Right lobe of liver (tissue), 6 donors: Measurements from ENCODE around the gene PTPRT. TPM values are rescaled to one million over a fixed set of nuclear protein-coding genes. Genes with fewer than 3 reads are reported as not detected.
A peak's percentile ranks its signal among the peaks of the same experiment; 100 is the strongest.

ENCODE experiments used
- ATAC-seq, 4 donors: fragments of 200-7000 bp; cut with Tn5 transposase; one replicate each; pipeline ENCODE4 v1.9.1; 2020; ENCODE audit warnings: mild to moderate bottlenecking in 4 of 4, moderate library complexity in 4 of 4
- DNase-seq, 3 donors: peaks; one replicate each; pipeline ENCODE4 v3.0.0-alpha.2; 2020
- H3K27ac ChIP-seq, 3 donors: fragments of 200-600 bp; one replicate each; pipeline ENCODE4 v1.8.0; 2022
- H3K27me3 ChIP-seq, 2 donors: fragments of 200-600 bp; one replicate each; pipeline ENCODE4 v1.8.0; 2022
- H3K36me3 ChIP-seq, 4 donors: fragments of 200-600 bp; sonication (generic) in 1 of 4; one replicate each; pipeline versions ENCODE4 v1.5.1 to v1.8.0; 2017 to 2022; ENCODE audit warnings: control low read depth in 1 of 4
- H3K4me1 ChIP-seq, 4 donors: fragments of 200-600 bp; sonication (generic) in 1 of 4; one replicate each; pipeline versions ENCODE4 v1.5.1 to v1.8.0; 2017 to 2022; ENCODE audit warnings: control low read depth in 1 of 4
- H3K4me3 ChIP-seq, 3 donors: fragments of 200-600 bp; one replicate each; pipeline ENCODE4 v1.8.0; 2022
- H3K9me3 ChIP-seq, 4 donors: fragments of 200-600 bp; sonication (generic) in 1 of 4; one replicate each; pipeline versions ENCODE4 v1.5.1 to v1.8.0; 2017 to 2022; ENCODE audit warnings: control low read depth in 1 of 4
- POLR2A ChIP-seq: fragments of 450-650 bp; IDR thresholded peaks from one replicate; pipeline ENCODE4 v1.6.1; 2017; ENCODE audit warnings: antibody characterized with exemption, mild to moderate bottlenecking
- WGBS: methylation state at CpG from one replicate; pipeline ENCODE4 v1.1.6; 2018; ENCODE audit warnings: low coverage, low lambda C conversion rate; ENCODE audit not compliant: insufficient coverage; ENCODE audit errors: missing lambda C conversion rate; 5-methylcytosine and 5-hydroxymethylcytosine counted together
- intact Hi-C, 2 donors: fragments of 100-400 bp; cut with DNase I; formaldehyde crosslinking; loops; one replicate each; pipeline versions ENCODE4 v1.11.2 to v1.14.1; 2022
- total RNA-seq, 6 experiments: library from RNA; depleted of rRNA in 2 of 6; stranded (reverse); fragments of >200 nt in 2 of 6; fragmentation: NEBNext Ultra II Directional in 3 of 6; extraction: Animal tissue kit (Norgen Biotek cat#: 25700) in 3 of 6; gene quantifications; one replicate each; pipeline versions ENCODE4 v1.1.0 to v1.2.4, GENCODE V29; 2016 to 2023
- TF ChIP-seq, protein P1 (sequence below), 4 donors: fragments of 200-600 bp in 3 of 4; fragments of 450-650 bp in 1 of 4; IDR thresholded peaks; one replicate each; pipeline versions ENCODE4 v1.5.1 to v1.8.0; 2016 to 2022; ENCODE audit warnings: antibody characterized with exemption in 4 of 4, mild to moderate bottlenecking in 2 of 4
- donor health status: DM: no; HTN: yes; CAD: no.
- donor health status: DM: no; HTN: no; CAD: no.
- donor health status: DM: no; HTN: no; CAD: no.
- donor health status: DM: no; HTN: yes; CAD: no.
- donor health status: DM: no; HTN: yes; CAD: no.

Gene PTPRT
- total RNA-seq, 6 experiments from 2014 or later: 0.18 to 1.0 (median 0.51) TPM

DNA sequence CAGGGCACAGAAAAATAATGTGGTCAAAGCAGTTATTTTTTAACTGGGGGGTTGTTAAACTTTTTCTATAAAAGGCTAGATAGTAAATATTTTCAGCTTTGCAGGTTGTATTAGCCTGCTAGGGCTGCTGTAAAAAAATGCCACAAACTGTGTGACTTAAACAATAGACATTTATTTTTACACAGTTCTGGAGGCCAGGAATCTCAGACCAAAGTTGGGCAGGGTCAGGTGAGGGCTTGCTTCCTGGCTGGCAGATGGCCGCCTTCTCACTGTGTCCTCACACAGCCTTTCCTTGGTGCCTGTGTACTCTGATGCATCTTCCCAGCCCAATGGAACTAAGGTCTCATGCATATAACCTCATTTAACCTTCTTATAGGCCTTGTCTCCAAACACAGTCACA, 294.7 kb downstream of the PTPRT start:
- peaks cover 0 to 3% (median 0%) of the 10 kb centered on the region in 4 donors for H3K4me1 ChIP-seq
- no peaks in the 10 kb centered on the region for H3K9me3 ChIP-seq
- no peaks in the 10 kb centered on the region for H3K36me3 ChIP-seq
- DNase-seq (no peak), ATAC-seq (peak in 2 of 4 donors; percentile 31 to 41)
- no peak overlapping the region for H3K27ac ChIP-seq
- intact Hi-C loops: no loop called here
- TF ChIP-seq POLR2A: no peak
- TF ChIP-seq, protein P1, sequence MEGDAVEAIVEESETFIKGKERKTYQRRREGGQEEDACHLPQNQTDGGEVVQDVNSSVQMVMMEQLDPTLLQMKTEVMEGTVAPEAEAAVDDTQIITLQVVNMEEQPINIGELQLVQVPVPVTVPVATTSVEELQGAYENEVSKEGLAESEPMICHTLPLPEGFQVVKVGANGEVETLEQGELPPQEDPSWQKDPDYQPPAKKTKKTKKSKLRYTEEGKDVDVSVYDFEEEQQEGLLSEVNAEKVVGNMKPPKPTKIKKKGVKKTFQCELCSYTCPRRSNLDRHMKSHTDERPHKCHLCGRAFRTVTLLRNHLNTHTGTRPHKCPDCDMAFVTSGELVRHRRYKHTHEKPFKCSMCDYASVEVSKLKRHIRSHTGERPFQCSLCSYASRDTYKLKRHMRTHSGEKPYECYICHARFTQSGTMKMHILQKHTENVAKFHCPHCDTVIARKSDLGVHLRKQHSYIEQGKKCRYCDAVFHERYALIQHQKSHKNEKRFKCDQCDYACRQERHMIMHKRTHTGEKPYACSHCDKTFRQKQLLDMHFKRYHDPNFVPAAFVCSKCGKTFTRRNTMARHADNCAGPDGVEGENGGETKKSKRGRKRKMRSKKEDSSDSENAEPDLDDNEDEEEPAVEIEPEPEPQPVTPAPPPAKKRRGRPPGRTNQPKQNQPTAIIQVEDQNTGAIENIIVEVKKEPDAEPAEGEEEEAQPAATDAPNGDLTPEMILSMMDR (IDR thresholded peaks at IDR 0.05): no peak
- H3K27me3 ChIP-seq: no peaks in the 10 kb centered on the region
- H3K4me3 ChIP-seq: no peak overlapping the region
- 67% methylated on average over 1 of the region's 1 CpG for WGBS

DNA sequence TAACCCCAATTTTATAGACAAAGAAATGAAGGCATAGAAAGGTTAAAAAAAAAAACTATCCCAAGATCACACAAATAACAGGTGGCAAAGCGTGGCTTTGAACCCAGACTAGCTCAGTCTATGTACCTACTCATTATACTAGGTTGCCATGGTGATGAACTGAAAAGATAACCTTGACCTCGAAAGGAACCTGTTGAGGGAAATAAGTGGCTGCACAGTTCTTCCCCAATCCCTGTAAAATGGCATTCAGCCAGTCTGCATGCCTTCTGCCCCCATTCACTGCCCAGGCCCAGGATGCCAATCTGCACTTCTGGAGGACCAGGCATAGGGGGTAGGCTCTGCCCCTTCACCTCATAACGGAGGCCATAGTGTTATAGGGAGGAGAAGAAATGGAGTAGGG, 295.2 kb downstream of the PTPRT start:
- TF ChIP-seq, protein P1 (IDR thresholded peaks at IDR 0.05): no peak
- TF ChIP-seq POLR2A: no peak
- peaks cover 0 to 3% (median 0%) of the 10 kb centered on the region in 4 donors for H3K4me1 ChIP-seq
- H3K9me3 ChIP-seq: no peaks in the 10 kb centered on the region
- H3K27me3 ChIP-seq: no peaks in the 10 kb centered on the region
- H3K4me3 ChIP-seq: no peak overlapping the region
- WGBS: 56% methylated on average over 3 of the region's 3 CpGs
- no peaks in the 10 kb centered on the region for H3K36me3 ChIP-seq
- intact Hi-C loops: no loop called here
- DNase-seq: no peak
- no peak overlapping the region for H3K27ac ChIP-seq
- no peak for ATAC-seq

DNA sequence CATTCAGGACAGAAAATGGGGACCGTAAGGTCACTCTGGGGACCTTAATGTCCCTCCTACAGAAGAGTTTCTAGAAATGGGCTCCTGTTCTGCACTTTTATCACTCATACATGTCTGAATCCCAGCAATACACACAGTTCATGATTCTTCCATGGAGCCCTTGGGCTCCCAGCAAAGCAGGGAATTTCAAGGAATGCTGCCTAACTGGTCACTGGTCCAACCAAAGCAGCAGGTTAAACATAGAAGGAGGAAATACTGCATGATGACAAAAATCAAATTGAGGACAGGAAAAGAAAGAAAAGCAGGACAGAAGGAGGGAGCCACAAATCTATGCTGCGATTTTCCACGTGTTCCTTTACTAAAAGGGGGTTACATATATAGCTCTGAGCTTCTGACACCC, 300.2 kb downstream of the PTPRT start:
- Histone ChIP-seq H3K27ac (no peak overlapping the region), H3K4me3 (no peak overlapping the region), H3K9me3 (no peaks in the 10 kb centered on the region), H3K36me3 (no peaks in the 10 kb centered on the region), H3K27me3 (no peaks in the 10 kb centered on the region), H3K4me1 (no peaks in the 10 kb centered on the region)
- intact Hi-C loops: no loop called here
- ATAC-seq (no peak), DNase-seq (no peak)
- TF ChIP-seq POLR2A: no peak
- TF ChIP-seq, protein P1 (IDR thresholded peaks at IDR 0.05): no peak
- 95% methylated on average over 3 of the region's 3 CpGs for WGBS

DNA sequence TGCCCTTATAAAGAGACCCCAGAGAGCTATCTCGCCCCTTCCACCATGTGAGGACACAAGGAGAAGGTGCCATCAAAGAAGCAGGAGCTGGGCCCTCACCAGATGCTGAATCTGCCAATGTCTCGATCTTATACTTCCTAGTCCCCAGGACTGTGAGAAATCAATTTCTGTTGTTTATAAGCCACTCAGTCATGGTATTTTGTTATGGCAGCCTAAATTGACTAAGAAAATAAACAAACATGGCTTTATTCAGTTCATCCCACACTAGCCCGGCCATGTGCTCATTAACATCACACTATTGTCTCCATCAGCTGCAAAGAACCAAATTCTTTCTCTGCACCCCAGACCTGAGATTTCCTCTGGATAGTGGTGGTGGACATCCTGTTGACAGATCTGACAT, 302.4 kb downstream of the PTPRT start:
- no peak overlapping the region for H3K4me3 ChIP-seq
- 66% methylated on average over 2 of the region's 3 CpGs for WGBS
- DNase-seq (no peak), ATAC-seq (no peak)
- no peaks in the 10 kb centered on the region for H3K4me1 ChIP-seq
- H3K27ac ChIP-seq: no peak overlapping the region
- TF ChIP-seq, protein P1 (IDR thresholded peaks at IDR 0.05): no peak
- TF ChIP-seq POLR2A: no peak
- intact Hi-C loops: no loop called here
- no peaks in the 10 kb centered on the region for H3K9me3 ChIP-seq
- no peaks in the 10 kb centered on the region for H3K27me3 ChIP-seq
- no peaks in the 10 kb centered on the region for H3K36me3 ChIP-seq

DNA sequence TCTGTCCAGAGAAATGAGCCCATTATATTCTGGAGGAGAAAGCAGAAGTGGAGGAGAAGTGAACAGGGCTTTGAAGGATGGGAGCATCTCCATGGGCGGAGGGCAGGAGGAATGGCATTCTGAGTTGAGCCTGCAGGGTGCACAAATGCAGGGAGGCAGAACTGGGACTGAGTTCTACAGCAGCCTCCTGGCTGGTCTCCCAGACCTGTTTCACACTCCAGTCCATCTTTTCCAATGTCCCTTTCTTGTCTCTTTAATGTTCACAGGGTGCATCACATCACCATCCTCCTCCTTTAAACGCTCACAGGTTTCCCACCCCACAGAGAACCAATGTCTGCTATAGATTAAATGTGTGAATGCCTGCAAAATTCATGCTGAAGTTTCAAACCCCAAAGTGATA, 302.9 kb downstream of the PTPRT start:
- Histone ChIP-seq H3K27me3 (no peaks in the 10 kb centered on the region), H3K9me3 (no peaks in the 10 kb centered on the region), H3K4me1 (no peaks in the 10 kb centered on the region), H3K4me3 (no peak overlapping the region), H3K36me3 (no peaks in the 10 kb centered on the region), H3K27ac (no peak overlapping the region)
- ATAC-seq (no peak), DNase-seq (no peak)
- intact Hi-C loops: no loop called here
- TF ChIP-seq, protein P1 (IDR thresholded peaks at IDR 0.05): no peak
- TF ChIP-seq POLR2A: no peak
- WGBS: 67% methylated on average over 2 of the region's 2 CpGs
